ENCODE data around the gene MAMDC4.

- TF ChIP-seq CTCF (IDR thresholded peaks at IDR 0.05) (no peak), POLR2A (IDR thresholded peaks at IDR 0.05) (no peak)
These were observed 15.3 kb downstream of the MAMDC4 start for GRCh38 chr9:136867480-136867879.

All from body of pancreas (tissue), 4 donors.